Measurements from ENCODE around the gene ZMYND10.
A peak's percentile ranks its signal among the peaks of the same experiment; 100 is the strongest.

The ZMYND10 gene

GRCh38 chr3:50388016-50388719, 42.6 kb upstream of the ZMYND10 start:
- TF ChIP-seq, protein P1, sequence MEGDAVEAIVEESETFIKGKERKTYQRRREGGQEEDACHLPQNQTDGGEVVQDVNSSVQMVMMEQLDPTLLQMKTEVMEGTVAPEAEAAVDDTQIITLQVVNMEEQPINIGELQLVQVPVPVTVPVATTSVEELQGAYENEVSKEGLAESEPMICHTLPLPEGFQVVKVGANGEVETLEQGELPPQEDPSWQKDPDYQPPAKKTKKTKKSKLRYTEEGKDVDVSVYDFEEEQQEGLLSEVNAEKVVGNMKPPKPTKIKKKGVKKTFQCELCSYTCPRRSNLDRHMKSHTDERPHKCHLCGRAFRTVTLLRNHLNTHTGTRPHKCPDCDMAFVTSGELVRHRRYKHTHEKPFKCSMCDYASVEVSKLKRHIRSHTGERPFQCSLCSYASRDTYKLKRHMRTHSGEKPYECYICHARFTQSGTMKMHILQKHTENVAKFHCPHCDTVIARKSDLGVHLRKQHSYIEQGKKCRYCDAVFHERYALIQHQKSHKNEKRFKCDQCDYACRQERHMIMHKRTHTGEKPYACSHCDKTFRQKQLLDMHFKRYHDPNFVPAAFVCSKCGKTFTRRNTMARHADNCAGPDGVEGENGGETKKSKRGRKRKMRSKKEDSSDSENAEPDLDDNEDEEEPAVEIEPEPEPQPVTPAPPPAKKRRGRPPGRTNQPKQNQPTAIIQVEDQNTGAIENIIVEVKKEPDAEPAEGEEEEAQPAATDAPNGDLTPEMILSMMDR (IDR thresholded peaks at IDR 0.05; ENCODE audit: control insufficient read depth, insufficient read depth, low read depth, low read length, missing control alignments), result peak; percentile 45
- H3K4me3 ChIP-seq (ENCODE audit: control insufficient read depth, low read depth, low read length), result no peak overlapping the region
- DNase-seq (ENCODE audit: low read depth), result no peak

DNA sequence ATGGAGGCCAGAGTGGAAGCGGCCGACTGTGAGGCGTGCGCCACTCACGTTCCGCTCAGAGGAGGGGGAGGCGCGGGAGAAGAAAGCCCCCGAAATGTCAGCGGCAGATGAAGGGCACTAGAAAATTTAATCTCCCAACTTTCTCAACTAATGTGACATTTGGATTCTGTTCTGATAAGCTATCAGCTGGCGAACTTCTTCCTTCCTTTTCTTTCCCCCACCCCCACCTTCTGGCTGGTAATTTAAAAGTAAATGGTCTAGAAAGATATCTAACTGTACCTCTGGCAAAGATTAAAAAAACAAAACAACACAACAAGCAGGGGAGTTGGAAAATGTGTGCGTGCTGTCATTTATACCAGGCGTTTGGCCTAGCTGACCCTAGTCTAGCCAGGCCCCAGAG, 40.2 kb upstream of the ZMYND10 start:
- H3K4me3 ChIP-seq (ENCODE audit: control insufficient read depth, low read depth, low read length), result no peak overlapping the region
- DNase-seq (ENCODE audit: low read depth), result no peak
- TF ChIP-seq, protein P1 (IDR thresholded peaks at IDR 0.05; ENCODE audit: control insufficient read depth, insufficient read depth, low read depth, low read length, missing control alignments), result no peak

GRCh38 chr3:50383750-50384149, 38.2 kb upstream of the ZMYND10 start:
- DNase-seq (ENCODE audit: low read depth), result no peak
- no peak overlapping the region for H3K4me3 ChIP-seq (ENCODE audit: control insufficient read depth, low read depth, low read length)
- TF ChIP-seq, protein P1 (IDR thresholded peaks at IDR 0.05; ENCODE audit: control insufficient read depth, insufficient read depth, low read depth, low read length, missing control alignments), result no peak

DNA sequence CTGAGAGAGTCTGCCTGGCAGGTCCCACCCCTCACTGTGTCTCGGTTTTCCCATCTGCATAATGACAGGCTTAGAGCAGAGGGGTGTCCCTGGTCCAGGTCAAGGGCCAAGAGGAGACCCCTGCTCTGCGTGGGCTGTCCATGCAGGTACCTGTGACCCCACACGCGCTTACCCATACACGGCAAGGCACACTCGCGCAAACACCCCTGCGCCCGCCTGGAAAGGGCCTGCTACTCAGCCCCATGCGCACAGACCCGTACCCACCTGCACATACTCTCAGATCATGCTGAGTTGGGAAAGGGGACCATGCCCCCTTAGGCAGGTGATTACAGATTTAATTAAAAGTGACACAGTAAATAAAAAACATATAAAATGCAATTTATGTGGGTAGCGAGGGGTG, 37.2 kb upstream of the ZMYND10 start:
- no peak for DNase-seq (ENCODE audit: low read depth)
- TF ChIP-seq, protein P1 (IDR thresholded peaks at IDR 0.05; ENCODE audit: control insufficient read depth, insufficient read depth, low read depth, low read length, missing control alignments), result no peak
- H3K4me3 ChIP-seq (ENCODE audit: control insufficient read depth, low read depth, low read length), result no peak overlapping the region

DNA sequence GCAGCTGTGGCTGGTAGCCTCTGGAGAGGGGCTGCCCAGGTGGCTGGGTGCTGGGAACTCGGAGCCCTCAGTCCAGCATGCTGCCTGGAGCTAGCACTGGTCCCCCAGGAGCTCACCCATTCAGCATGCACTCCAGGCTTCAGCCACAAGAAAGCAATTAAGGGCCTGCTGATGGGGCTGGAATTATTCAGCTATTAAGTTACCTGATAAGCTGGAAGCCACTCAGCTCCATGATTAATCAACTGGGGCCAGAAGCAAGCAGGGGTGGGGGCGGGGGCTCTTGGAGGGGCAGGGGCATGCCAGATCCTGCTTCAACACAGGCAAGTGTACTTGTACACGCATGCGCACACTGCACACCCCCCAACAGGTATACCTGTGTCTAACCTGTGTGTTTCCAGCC, 35.9 kb upstream of the ZMYND10 start:
- DNase-seq (ENCODE audit: low read depth), result no peak
- TF ChIP-seq, protein P1 (IDR thresholded peaks at IDR 0.05; ENCODE audit: control insufficient read depth, insufficient read depth, low read depth, low read length, missing control alignments), result no peak
- H3K4me3 ChIP-seq (ENCODE audit: control insufficient read depth, low read depth, low read length), result no peak overlapping the region

DNA sequence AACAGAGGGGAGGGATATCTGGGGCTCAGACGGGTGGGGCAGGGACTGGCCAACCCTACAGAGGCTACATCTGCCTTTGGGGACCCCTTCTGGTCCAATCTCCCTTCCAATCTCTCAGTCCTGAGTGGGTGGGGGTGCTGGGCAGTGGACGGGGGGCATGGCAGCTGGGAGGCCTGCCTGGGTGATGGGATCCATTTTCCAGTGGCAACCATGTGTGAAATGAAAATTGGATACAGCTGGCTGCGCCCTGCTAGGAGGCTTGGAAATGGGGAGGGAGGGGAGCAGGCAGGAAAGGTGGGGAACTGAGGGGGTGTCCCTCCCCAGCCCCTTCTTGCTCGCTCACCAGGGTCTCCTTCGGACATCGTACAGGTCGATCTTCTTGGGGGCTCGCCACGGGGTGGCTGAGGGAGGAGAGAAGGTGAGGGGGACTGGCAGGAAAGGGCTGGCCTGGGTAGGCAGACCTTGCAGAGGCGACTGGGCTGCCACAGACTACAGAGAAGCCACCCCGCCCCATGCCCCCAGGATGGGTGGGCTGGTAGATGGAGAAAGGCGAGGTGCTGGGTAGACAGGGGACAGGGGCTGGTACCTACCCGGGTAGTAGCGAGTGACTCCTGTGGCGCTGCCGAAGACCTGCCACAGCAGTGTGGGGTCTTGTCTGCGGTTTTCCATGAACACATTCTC, 35.0 kb upstream of the ZMYND10 start:
- TF ChIP-seq, protein P1 (IDR thresholded peaks at IDR 0.05; ENCODE audit: control insufficient read depth, insufficient read depth, low read depth, low read length, missing control alignments), result no peak
- DNase-seq (ENCODE audit: low read depth), result no peak

More for the DNA sequence above, 35.0 kb upstream of the ZMYND10 start:
- no peak overlapping the region for H3K4me3 ChIP-seq (ENCODE audit: control insufficient read depth, low read depth, low read length)
